Progenitor cell of endocrine pancreas (in vitro differentiated cells): ENCODE data around the gene ATP8B3. TPM values are rescaled to one million over a fixed set of nuclear protein-coding genes. Genes with fewer than 3 reads are reported as not detected.

Experiments used
- DNase-seq: peaks from one replicate; pipeline ENCODE4 v3.0.0; 2021; ENCODE audit warnings: low spot score; ENCODE audit not compliant: unreplicated experiment
- H3K27ac Mint-ChIP-seq: 2 replicates; pipeline ENCODE4 v1.8.0; 2021; ENCODE audit warnings: mild to moderate bottlenecking, moderate library complexity, mixed read lengths
- H3K27me3 Mint-ChIP-seq: 2 replicates; pipeline ENCODE4 v1.8.0; 2021; ENCODE audit warnings: mixed read lengths
- H3K36me3 Mint-ChIP-seq: 2 replicates; pipeline ENCODE4 v1.8.0; 2022; ENCODE audit warnings: mixed read lengths; ENCODE audit not compliant: insufficient read depth
- H3K4me1 Mint-ChIP-seq: 2 replicates; pipeline ENCODE4 v1.8.0; 2021; ENCODE audit warnings: low read depth, mixed read lengths
- H3K4me3 Mint-ChIP-seq: 2 replicates; pipeline ENCODE4 v1.8.0; 2021; ENCODE audit warnings: low read depth, mild to moderate bottlenecking, moderate library complexity, mixed read lengths
- H3K9me3 Mint-ChIP-seq: 2 replicates; pipeline ENCODE4 v1.8.0; 2021; ENCODE audit warnings: low read depth, mixed read lengths
- total RNA-seq: library from RNA; stranded (reverse); gene quantifications from 2 replicates; pipeline ENCODE4 v1.2.1, GENCODE V29; 2021
- TF ChIP-seq, protein P1 (sequence below): fragments of 200-600 bp; sonication (generic); IDR thresholded peaks from one replicate; pipeline ENCODE4 v1.5.0; 2021; ENCODE audit warnings: antibody characterized with exemption, mild to moderate bottlenecking; ENCODE audit not compliant: unreplicated experiment

ATP8B3 gene
- total RNA-seq, 1 donor from 2014 or later: 4.1 TPM

DNA sequence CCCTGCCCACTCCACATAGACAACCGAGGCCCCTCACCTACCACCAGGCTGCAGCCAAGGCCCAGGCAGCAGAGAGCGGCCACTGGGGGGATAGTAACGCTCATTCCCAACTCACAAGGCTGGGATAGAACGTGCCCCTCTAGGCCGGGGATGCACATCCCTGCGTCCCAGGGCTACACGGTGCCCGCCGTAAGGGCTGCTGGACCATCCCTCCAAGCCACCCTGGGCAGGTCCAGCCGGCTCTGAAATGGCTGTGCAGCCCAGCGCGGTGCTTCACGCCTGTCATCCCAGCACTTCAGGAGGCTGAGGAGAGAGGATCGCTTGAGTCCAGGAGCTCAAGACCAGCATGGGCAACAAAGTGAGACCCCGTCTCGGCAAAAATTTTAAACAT, 33.0 kb upstream of the ATP8B3 start:
- no peaks in the 10 kb centered on the region for H3K36me3 Mint-ChIP-seq
- H3K27ac Mint-ChIP-seq: no peak overlapping the region
- H3K27me3 Mint-ChIP-seq: no peaks in the 10 kb centered on the region
- TF ChIP-seq, protein P1, sequence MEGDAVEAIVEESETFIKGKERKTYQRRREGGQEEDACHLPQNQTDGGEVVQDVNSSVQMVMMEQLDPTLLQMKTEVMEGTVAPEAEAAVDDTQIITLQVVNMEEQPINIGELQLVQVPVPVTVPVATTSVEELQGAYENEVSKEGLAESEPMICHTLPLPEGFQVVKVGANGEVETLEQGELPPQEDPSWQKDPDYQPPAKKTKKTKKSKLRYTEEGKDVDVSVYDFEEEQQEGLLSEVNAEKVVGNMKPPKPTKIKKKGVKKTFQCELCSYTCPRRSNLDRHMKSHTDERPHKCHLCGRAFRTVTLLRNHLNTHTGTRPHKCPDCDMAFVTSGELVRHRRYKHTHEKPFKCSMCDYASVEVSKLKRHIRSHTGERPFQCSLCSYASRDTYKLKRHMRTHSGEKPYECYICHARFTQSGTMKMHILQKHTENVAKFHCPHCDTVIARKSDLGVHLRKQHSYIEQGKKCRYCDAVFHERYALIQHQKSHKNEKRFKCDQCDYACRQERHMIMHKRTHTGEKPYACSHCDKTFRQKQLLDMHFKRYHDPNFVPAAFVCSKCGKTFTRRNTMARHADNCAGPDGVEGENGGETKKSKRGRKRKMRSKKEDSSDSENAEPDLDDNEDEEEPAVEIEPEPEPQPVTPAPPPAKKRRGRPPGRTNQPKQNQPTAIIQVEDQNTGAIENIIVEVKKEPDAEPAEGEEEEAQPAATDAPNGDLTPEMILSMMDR: no peak
- no peaks in the 10 kb centered on the region for H3K9me3 Mint-ChIP-seq
- no peak overlapping the region for H3K4me3 Mint-ChIP-seq
- no peak for DNase-seq
- peaks cover 12% of the 10 kb centered on the region for H3K4me1 Mint-ChIP-seq

DNA sequence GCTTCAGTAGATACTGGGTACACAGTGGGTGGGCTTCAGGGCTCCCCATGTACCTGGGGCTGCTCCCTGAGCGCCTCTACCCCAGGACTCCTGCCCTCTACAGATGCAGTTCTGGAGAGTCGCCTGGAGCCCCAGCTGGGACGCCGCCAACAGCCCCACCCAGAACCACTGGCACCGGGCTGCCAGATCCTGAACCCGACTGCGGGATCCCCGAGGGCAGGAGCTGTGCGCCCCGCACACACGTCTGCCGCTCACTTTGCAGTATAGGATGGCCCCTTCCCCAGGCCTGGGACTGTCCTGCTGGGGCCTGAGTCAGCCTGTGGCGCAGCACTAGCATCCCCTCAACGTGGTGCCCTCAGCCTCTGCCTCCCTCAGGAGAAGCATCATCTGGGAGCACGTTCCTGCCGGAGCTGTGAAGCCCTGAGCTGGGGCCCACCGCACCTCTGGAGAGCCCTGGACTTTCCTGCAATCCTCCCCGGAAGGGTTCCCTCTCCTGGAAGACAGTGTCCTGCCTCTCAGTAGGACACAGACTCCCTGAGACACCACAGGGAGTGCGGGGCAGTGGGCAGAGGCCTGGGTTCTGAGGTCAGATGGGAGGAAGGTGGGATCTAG, 32.5 kb upstream of the ATP8B3 start:
- no peak overlapping the region for H3K27ac Mint-ChIP-seq
- TF ChIP-seq, protein P1: no peak
- no peaks in the 10 kb centered on the region for H3K36me3 Mint-ChIP-seq
- H3K27me3 Mint-ChIP-seq: no peaks in the 10 kb centered on the region
- no peak overlapping the region for H3K4me3 Mint-ChIP-seq
- H3K9me3 Mint-ChIP-seq: no peaks in the 10 kb centered on the region
- DNase-seq: no peak
- peaks cover 12% of the 10 kb centered on the region for H3K4me1 Mint-ChIP-seq

DNA sequence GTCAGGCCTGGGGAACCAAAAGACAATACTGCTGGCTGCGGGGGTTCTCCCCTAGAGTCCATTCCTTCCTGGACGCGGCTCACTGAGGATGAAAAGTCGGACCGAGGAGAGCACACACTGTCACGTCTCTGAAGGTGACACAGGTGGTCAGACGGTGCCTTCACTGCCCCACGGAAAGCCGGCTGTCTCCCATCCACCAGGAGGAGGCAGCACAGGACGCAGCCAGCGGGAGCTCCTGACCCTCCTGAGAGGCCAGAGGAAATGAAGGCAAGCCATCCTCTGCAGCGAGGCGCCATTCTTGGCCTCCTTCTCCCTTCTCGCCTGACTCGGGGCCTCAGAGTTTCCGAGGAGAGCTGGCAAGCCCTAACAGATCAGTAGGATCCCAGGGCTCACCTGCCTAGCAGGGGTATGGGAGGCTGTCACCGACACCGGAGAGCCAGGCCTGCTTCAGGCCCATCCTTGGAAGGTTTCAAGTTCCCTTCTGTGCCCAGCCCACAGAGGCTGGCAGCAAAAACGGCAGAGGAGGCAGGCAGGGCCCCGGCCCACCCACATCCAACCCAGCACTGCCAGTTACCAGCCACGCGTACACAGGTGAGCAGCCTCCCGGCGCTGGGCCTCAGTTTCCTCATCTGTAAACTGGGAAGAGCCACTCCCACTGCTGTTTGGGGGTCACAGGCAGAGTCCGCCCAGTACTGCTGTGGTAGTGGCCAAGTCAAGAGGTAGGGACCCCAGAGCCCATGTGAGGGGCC, 31.7 kb upstream of the ATP8B3 start:
- no peak for DNase-seq
- Mint-ChIP-seq H3K36me3 (no peaks in the 10 kb centered on the region), H3K4me3 (no peak overlapping the region), H3K27ac (no peak overlapping the region), H3K9me3 (no peaks in the 10 kb centered on the region), H3K27me3 (no peaks in the 10 kb centered on the region), H3K4me1 (peaks cover 12% of the 10 kb centered on the region)
- TF ChIP-seq, protein P1: peak; percentile 11

DNA sequence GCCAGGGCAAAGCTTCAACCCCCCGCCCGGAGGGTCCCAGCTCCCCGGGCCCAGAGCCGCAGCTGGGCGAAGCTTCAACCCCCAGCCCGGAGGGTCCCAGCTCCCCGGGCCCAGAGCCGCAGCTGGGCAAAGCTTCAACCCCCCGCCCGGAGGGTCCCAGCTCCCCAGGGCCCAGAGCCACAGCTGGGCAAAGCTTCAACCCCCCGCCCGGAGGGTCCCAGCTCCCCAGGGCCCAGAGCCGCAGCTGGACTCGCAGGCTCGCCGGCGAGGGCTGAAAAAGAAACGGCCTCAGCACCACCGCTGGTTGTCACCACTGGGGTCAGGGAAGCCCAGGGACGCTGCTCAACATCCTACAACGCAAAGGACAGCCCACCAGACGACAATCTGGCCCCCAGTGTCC, 31.0 kb upstream of the ATP8B3 start:
- Mint-ChIP-seq H3K9me3 (no peaks in the 10 kb centered on the region), H3K27ac (no peak overlapping the region), H3K36me3 (no peaks in the 10 kb centered on the region), H3K4me3 (no peak overlapping the region), H3K27me3 (no peaks in the 10 kb centered on the region), H3K4me1 (peaks cover 12% of the 10 kb centered on the region)
- TF ChIP-seq, protein P1: no peak
- no peak for DNase-seq

DNA sequence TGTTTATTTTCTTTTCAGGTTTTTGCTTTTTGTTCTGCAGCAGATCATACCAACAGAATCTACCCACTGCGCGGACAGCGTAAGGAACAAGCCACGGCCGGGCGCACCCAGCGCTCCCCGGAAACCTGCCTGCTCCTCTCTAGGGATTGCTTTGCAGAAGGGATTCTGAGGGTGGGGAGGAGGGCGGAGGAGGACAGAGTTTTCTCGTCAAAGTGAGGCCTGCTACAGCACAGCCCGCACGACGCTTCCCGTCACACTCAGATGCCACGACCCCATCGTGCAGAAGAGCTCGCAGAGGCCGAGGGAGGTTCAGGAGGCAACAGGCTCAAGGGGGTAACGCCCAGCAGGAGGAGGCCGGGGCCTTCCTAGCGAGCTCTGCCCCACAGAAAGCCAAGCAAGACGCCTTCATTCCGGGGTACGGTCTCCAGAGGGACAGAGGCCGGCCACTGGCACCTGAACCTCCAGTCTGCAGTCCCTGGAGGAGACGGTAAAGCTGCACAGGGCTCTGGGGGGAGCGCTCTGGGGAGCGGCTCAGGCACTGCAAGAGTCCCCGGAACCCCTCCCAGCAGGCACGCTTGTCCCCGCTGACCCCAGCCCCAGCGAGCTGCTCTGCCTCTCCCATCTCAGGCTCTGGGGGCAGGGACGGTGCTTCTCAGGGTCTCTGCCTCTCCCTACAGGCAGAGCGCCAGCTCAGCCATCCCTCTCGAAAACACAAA, 29.3 kb upstream of the ATP8B3 start:
- Mint-ChIP-seq H3K4me3 (no peak overlapping the region), H3K9me3 (no peaks in the 10 kb centered on the region), H3K27ac (peak overlapping the region; percentile 25), H3K36me3 (no peaks in the 10 kb centered on the region), H3K4me1 (peaks cover 3% of the 10 kb centered on the region), H3K27me3 (no peaks in the 10 kb centered on the region)
- TF ChIP-seq, protein P1: no peak
- DNase-seq: no peak
